Lower lobe of right lung (tissue), 2 donors: ENCODE measurements around the gene ZNF107. TPM values are rescaled to one million over a fixed set of nuclear protein-coding genes. Genes with fewer than 3 reads are reported as not detected.

Source experiments
- ATAC-seq, 2 donors: fragments of 200-7000 bp; cut with Tn5 transposase; one replicate each; pipeline ENCODE4 v1.9.1; 2020 to 2022; ENCODE audit warnings: mild to moderate bottlenecking in 2 of 2, moderate library complexity in 2 of 2
- DNase-seq: peaks from one replicate; pipeline ENCODE4 v3.0.0-alpha.2; 2020
- H3K27ac ChIP-seq: fragments of 200-600 bp; one replicate; pipeline ENCODE4 v1.8.0; 2022
- H3K27me3 ChIP-seq: fragments of 200-600 bp; one replicate; pipeline ENCODE4 v1.8.0; 2022; ENCODE audit warnings: low read depth
- H3K36me3 ChIP-seq: fragments of 200-600 bp; one replicate; pipeline ENCODE4 v1.8.0; 2022; ENCODE audit warnings: mild to moderate bottlenecking
- H3K4me1 ChIP-seq: fragments of 200-600 bp; one replicate; pipeline ENCODE4 v1.8.0; 2022
- H3K4me3 ChIP-seq: fragments of 200-600 bp; one replicate; pipeline ENCODE4 v1.8.0; 2022; ENCODE audit warnings: mild to moderate bottlenecking
- H3K9me3 ChIP-seq: fragments of 200-600 bp; one replicate; pipeline ENCODE4 v1.8.0; 2022
- CTCF ChIP-seq: fragments of 200-600 bp; IDR thresholded peaks from one replicate; pipeline ENCODE4 v1.8.0; 2022; ENCODE audit warnings: antibody characterized with exemption, mild to moderate bottlenecking
- intact Hi-C: fragments of 100-400 bp; cut with DNase I; formaldehyde crosslinking; loops from one replicate; pipeline ENCODE4 v1.11.0; 2022
- total RNA-seq: library from RNA; stranded (reverse); fragmentation: NEBNext Ultra II Directional; extraction: Animal tissue kit (Norgen Biotek cat#: 25700); gene quantifications from one replicate; pipeline ENCODE4 v1.2.1, GENCODE V29; 2021
- donor health status: DM: no; HTN: yes; CAD: no; lungs with severe emphysema.

ZNF107 gene
- total RNA-seq, 1 donor from 2014 or later, result 4.3 TPM

- intact Hi-C loops, result no loop called here
- Histone ChIP-seq H3K27ac (no peak overlapping the region), H3K36me3 (peaks cover 35% of the 10 kb centered on the region), H3K4me1 (no peaks in the 10 kb centered on the region), H3K27me3 (no peaks in the 10 kb centered on the region), H3K4me3 (no peak overlapping the region), H3K9me3 (no peaks in the 10 kb centered on the region)
- TF ChIP-seq CTCF, result no peak
- ATAC-seq (no peak), DNase-seq (no peak)
These were observed 19.2 kb downstream of the ZNF107 start for GRCh38 chr7:64685091-64685490.

GRCh38 chr7:64685741-64686140 lies 19.8 kb downstream of the ZNF107 start:
- H3K9me3 ChIP-seq, result no peaks in the 10 kb centered on the region
- ATAC-seq, result no peak
- no peak overlapping the region for H3K4me3 ChIP-seq
- DNase-seq, result no peak
- no peak overlapping the region for H3K27ac ChIP-seq
- H3K36me3 ChIP-seq, result peaks cover 35% of the 10 kb centered on the region
- no peak for TF ChIP-seq CTCF
- intact Hi-C loops, result no loop called here
- no peaks in the 10 kb centered on the region for H3K4me1 ChIP-seq
- H3K27me3 ChIP-seq, result no peaks in the 10 kb centered on the region

GRCh38 chr7:64686493-64687184 lies 20.7 kb downstream of the ZNF107 start:
- Histone ChIP-seq H3K36me3 (peaks cover 38% of the 10 kb centered on the region), H3K4me1 (no peaks in the 10 kb centered on the region), H3K27ac (no peak overlapping the region), H3K9me3 (no peaks in the 10 kb centered on the region), H3K4me3 (no peak overlapping the region), H3K27me3 (no peaks in the 10 kb centered on the region)
- DNase-seq (no peak), ATAC-seq (no peak)
- intact Hi-C loops, result no loop called here
- no peak for TF ChIP-seq CTCF

- Histone ChIP-seq H3K27ac (no peak overlapping the region), H3K4me1 (no peaks in the 10 kb centered on the region), H3K9me3 (no peaks in the 10 kb centered on the region), H3K27me3 (no peaks in the 10 kb centered on the region), H3K4me3 (no peak overlapping the region), H3K36me3 (peaks cover 43% of the 10 kb centered on the region)
- DNase-seq, result no peak
- ATAC-seq, result no peak
- TF ChIP-seq CTCF, result no peak
- intact Hi-C loops, result no loop called here
These were observed 21.3 kb downstream of the ZNF107 start for GRCh38 chr7:64687249-64687648.

GRCh38 chr7:64688988-64689387 lies 23.1 kb downstream of the ZNF107 start:
- peaks cover 29% of the 10 kb centered on the region for H3K36me3 ChIP-seq
- no peaks in the 10 kb centered on the region for H3K27me3 ChIP-seq
- H3K27ac ChIP-seq, result no peak overlapping the region
- no peaks in the 10 kb centered on the region for H3K9me3 ChIP-seq
- no peak for TF ChIP-seq CTCF
- no peaks in the 10 kb centered on the region for H3K4me1 ChIP-seq
- ATAC-seq, result no peak
- intact Hi-C loops, result no loop called here
- DNase-seq, result no peak
- H3K4me3 ChIP-seq, result no peak overlapping the region
